Urinary bladder (tissue), 4 donors: ENCODE results near the gene FEM1C. TPM values are rescaled to one million over a fixed set of nuclear protein-coding genes. Genes with fewer than 3 reads are reported as not detected.

Source experiments
- DNase-seq: peaks from one replicate; pipeline ENCODE4 v3.0.0-alpha.2; 2015; ENCODE audit errors: extremely low spot score
- H3K27ac ChIP-seq: one replicate; pipeline ENCODE4 v1.5.1; 2013; ENCODE audit warnings: low read depth, mild to moderate bottlenecking, moderate library complexity
- H3K36me3 ChIP-seq: one replicate; pipeline ENCODE4 v1.6.1; 2013; ENCODE audit warnings: mild to moderate bottlenecking, moderate library complexity; ENCODE audit not compliant: insufficient read depth
- H3K4me1 ChIP-seq: one replicate; pipeline ENCODE4 v1.6.1; 2013; ENCODE audit warnings: mild to moderate bottlenecking, moderate library complexity; ENCODE audit not compliant: insufficient read depth
- H3K4me3 ChIP-seq: one replicate; pipeline ENCODE4 v1.5.1; 2013; ENCODE audit warnings: low read depth, low read length
- WGBS: extraction: QIAGEN DNeasy Blood & Tissue Kit; methylation state at CpG from one replicate; pipeline ENCODE4 v1.1.7; 2013; 5-methylcytosine and 5-hydroxymethylcytosine counted together
- polyA plus RNA-seq: library from polyadenylated mRNA; stranded (reverse); fragments of 200-250 nt; gene quantifications from one replicate; pipeline ENCODE4 v1.2.3, GENCODE V29; 2013
- small RNA-seq: library from RNA; depleted of rRNA; stranded (forward); fragments of <200 nt; gene quantifications from one replicate; pipeline ENCODE3, GENCODE V24; 2014
- total RNA-seq: library from RNA; depleted of rRNA; stranded (reverse); fragments of >200 nt; gene quantifications from one replicate; pipeline ENCODE4 v1.2.3, GENCODE V29; 2014
- donor health status: healthy with polysubstance abuse.
- donor health status: healthy.

Gene FEM1C
- total and polyA plus RNA-seq, 2 donors, result 11.0 to 42.1 TPM

DNA sequence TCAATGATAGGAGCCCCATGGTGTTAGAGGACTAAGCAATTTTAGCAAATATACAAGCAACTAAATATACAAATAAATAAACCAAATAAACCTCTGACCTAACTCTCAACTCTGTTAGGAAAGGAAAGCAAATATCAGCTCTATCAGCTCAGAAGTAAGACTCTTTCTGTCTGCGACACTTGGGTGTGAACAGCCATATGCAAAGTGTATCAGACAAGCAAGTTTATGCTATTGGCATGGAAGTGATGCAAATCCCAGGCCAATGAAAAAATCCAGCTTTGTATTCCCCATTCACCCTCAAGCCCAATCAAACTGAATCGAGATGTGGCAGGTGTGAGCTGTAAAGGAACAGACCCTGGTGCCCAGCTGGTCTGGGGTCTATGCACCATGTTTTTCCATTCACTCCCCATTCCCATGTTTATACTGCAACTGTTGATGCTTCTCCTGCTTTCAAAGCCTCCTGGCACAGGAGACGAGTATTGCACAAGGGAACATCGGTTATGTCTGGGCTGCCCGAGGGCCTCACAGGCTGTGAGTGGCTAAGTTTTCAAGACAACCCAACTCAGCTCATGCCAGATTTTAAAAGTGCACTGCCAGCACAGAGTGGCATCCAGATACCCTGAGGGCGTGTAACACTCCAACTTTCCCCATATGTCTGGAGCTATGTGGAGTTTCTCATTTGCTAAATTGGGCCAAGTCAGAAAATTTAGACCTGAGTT lies 73.1 kb downstream of the FEM1C start:
- H3K4me3 ChIP-seq, result no peak overlapping the region
- no peaks in the 10 kb centered on the region for H3K4me1 ChIP-seq
- 71% methylated on average over 6 of the region's 6 CpGs for WGBS
- no peak overlapping the region for H3K27ac ChIP-seq
- DNase-seq, result no peak
- no peaks in the 10 kb centered on the region for H3K36me3 ChIP-seq

DNA sequence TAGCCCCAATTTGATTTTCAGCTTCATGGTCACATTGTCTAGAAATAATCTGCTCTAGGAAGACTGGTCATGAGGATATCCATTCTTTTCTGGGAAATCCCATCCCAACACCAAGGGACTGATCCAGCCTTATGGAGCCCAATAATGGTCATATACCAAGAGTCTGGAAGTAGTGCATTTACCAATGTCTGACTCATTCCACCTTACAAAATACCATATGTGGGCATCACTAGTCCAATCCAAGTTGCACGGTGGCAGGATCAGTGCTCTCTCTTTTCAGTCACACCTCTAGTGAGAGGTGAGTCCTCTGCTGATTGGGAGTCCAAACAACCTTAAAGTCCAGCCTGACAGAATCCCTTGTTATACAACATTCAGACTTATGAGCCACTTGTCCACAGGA lies 73.7 kb downstream of the FEM1C start:
- no peaks in the 10 kb centered on the region for H3K36me3 ChIP-seq
- H3K4me1 ChIP-seq, result no peaks in the 10 kb centered on the region
- H3K27ac ChIP-seq, result no peak overlapping the region
- DNase-seq, result no peak
- H3K4me3 ChIP-seq, result no peak overlapping the region
- 97% methylated on average over 1 of the region's 1 CpG for WGBS

Small RNAs within 50 kb of the gene (small RNA-seq; reads per million reads assigned to genes)
- not detected for gene AC008628.1
- not detected for gene AC008628.2

Other genes starting within 250 kb of the FEM1C start
- gene CCDC112, start 248.1 kb downstream of the FEM1C start, total RNA-seq, result 11.3 TPM
- gene CCDC112, start 248.1 kb downstream of the FEM1C start, polyA plus RNA-seq, result 5.5 TPM
- gene TICAM2, start 57.7 kb upstream of the FEM1C start, total RNA-seq, result 11.9 TPM
- 3.0 TPM for gene TICAM2, start 57.7 kb upstream of the FEM1C start, polyA plus RNA-seq
- gene TMED7, start 81.3 kb upstream of the FEM1C start, total RNA-seq, result 150 TPM
- gene TMED7, start 81.3 kb upstream of the FEM1C start, polyA plus RNA-seq, result 49.0 TPM